HEK293 (cell line): ENCODE measurements around the gene UBL5.

Experiments
- CTCF ChIA-PET: fragments of 350-600 bp; formaldehyde crosslinking; extraction: SDS; loops from one replicate; lab custom pipeline; 2021; ENCODE audit warnings: antibody characterized with exemption; lab: Yijun Ruan, JAX
- POLR2A ChIA-PET: fragments of 300-600 bp; formaldehyde crosslinking; extraction: SDS; loops from one replicate; lab custom pipeline; 2020; ENCODE audit warnings: antibody characterized with exemption, inconsistent platforms; lab: Yijun Ruan, JAX
- H3K27ac ChIP-seq: fragments of 200-500 bp; sonication (Bioruptor generic); 2 replicates; pipeline ENCODE4 v1.5.1; 2014; ENCODE audit warnings: low read depth, low read length, control low read depth, inconsistent platforms; ENCODE audit errors: extremely low read depth
- H3K36me3 ChIP-seq, 2 experiments: fragments of 200-500 bp in 1 of 2; sonication (Bioruptor generic) in 1 of 2; 1 replicate in 1 of 2; 2 replicates in 1 of 2; pipeline ENCODE4 v1.5.1; 2014 to 2017; ENCODE audit warnings: inconsistent platforms in 2 of 2, low read length in 2 of 2; ENCODE audit not compliant: control insufficient read depth in 2 of 2, insufficient read depth in 1 of 2
- H3K4me1 ChIP-seq: fragments of 200-500 bp; sonication (Bioruptor generic); 2 replicates; pipeline ENCODE4 v1.5.1; 2014; ENCODE audit warnings: mild to moderate bottlenecking, low read length, inconsistent platforms; ENCODE audit not compliant: control insufficient read depth, insufficient read depth
- H3K4me3 ChIP-seq: 2 replicates; pipeline ENCODE4 v1.5.1; 2011; ENCODE audit warnings: low read depth, mild to moderate bottlenecking, control low read depth, low read length, moderate library complexity
- H3K9me3 ChIP-seq: fragments of 200-500 bp; sonication (Bioruptor generic); 2 replicates; pipeline ENCODE4 v1.5.1; 2014; ENCODE audit warnings: low read depth, low read length, inconsistent platforms; ENCODE audit not compliant: control insufficient read depth, insufficient read depth
- SALL2 ChIP-seq: fragments of 450-650 bp; formaldehyde crosslinking; IDR thresholded peaks from 2 replicates; pipeline ENCODE4 v1.5.0; 2017; ENCODE audit warnings: missing biosample characterization, mild to moderate bottlenecking, missing genetic modification characterization, borderline replicate concordance
- SETDB1 ChIP-seq: IDR thresholded peaks from one replicate; pipeline ENCODE4 v1.6.1; 2017; ENCODE audit warnings: mild to moderate bottlenecking, low read length, moderate library complexity, mixed read lengths; ENCODE audit not compliant: insufficient read length
- ZBTB7A ChIP-seq: fragments of 450-650 bp; formaldehyde crosslinking; IDR thresholded peaks from 2 replicates; pipeline ENCODE4 v1.5.1; 2016; ENCODE audit warnings: low read depth, missing biosample characterization, missing genetic modification characterization
- ZNF10 ChIP-seq: fragments of 450-650 bp; formaldehyde crosslinking; IDR thresholded peaks from 2 replicates; pipeline ENCODE4 v1.5.1; 2017; ENCODE audit warnings: missing biosample characterization, missing genetic modification characterization
- ZNF112 ChIP-seq: fragments of 450-650 bp; formaldehyde crosslinking; IDR thresholded peaks from 2 replicates; pipeline ENCODE4 v1.5.0; 2017; ENCODE audit warnings: missing biosample characterization, missing genetic modification characterization
- ZNF138 ChIP-seq: fragments of 450-650 bp; formaldehyde crosslinking; IDR thresholded peaks from 2 replicates; pipeline ENCODE4 v1.5.1; 2016; ENCODE audit warnings: missing biosample characterization, missing genetic modification characterization, borderline replicate concordance
- ZNF148 ChIP-seq: fragments of 450-650 bp; formaldehyde crosslinking; IDR thresholded peaks from 2 replicates; pipeline ENCODE4 v1.5.0; 2017; ENCODE audit warnings: missing biosample characterization, missing genetic modification characterization, borderline replicate concordance
- ZNF202 ChIP-seq: fragments of 450-650 bp; formaldehyde crosslinking; IDR thresholded peaks from 2 replicates; pipeline ENCODE4 v1.5.1; 2016; ENCODE audit warnings: missing biosample characterization, missing genetic modification characterization, borderline replicate concordance
- ZNF221 ChIP-seq: fragments of 450-650 bp; formaldehyde crosslinking; IDR thresholded peaks from 2 replicates; pipeline ENCODE4 v1.5.1; 2017; ENCODE audit warnings: missing biosample characterization, missing genetic modification characterization, borderline replicate concordance
- ZNF302 ChIP-seq: fragments of 450-650 bp; formaldehyde crosslinking; IDR thresholded peaks from 2 replicates; pipeline ENCODE4 v1.5.1; 2016; ENCODE audit warnings: missing biosample characterization, missing genetic modification characterization, low read depth
- ZNF366 ChIP-seq: fragments of 450-650 bp; formaldehyde crosslinking; conservative IDR thresholded peaks from 2 replicates; pipeline ENCODE4 v1.5.1; 2016; ENCODE audit warnings: missing biosample characterization, missing genetic modification characterization
- ZNF488 ChIP-seq: fragments of 450-650 bp; formaldehyde crosslinking; IDR thresholded peaks from 2 replicates; pipeline ENCODE4 v1.5.1; 2016; ENCODE audit warnings: missing biosample characterization, missing genetic modification characterization
- ZNF510 ChIP-seq: fragments of 450-650 bp; formaldehyde crosslinking; IDR thresholded peaks from 2 replicates; pipeline ENCODE4 v1.5.1; 2018; ENCODE audit warnings: mild to moderate bottlenecking, missing genetic modification characterization, missing biosample characterization; ENCODE audit not compliant: insufficient replicate concordance
- ZNF549 ChIP-seq: fragments of 450-650 bp; IDR thresholded peaks from 2 replicates; pipeline ENCODE4 v1.5.1; 2018; ENCODE audit warnings: missing biosample characterization, missing genetic modification characterization, mild to moderate bottlenecking, inconsistent platforms, moderate library complexity
- ZNF558 ChIP-seq: fragments of 450-650 bp; formaldehyde crosslinking; IDR thresholded peaks from 2 replicates; pipeline ENCODE4 v1.5.1; 2016; ENCODE audit warnings: missing biosample characterization, missing genetic modification characterization
- ZNF585B ChIP-seq: fragments of 450-650 bp; formaldehyde crosslinking; IDR thresholded peaks from 2 replicates; pipeline ENCODE4 v1.5.1; 2016; ENCODE audit warnings: missing biosample characterization, missing genetic modification characterization
- ZNF623 ChIP-seq: fragments of 450-650 bp; formaldehyde crosslinking; IDR thresholded peaks from 2 replicates; pipeline ENCODE4 v1.5.1; 2016; ENCODE audit warnings: missing biosample characterization, missing genetic modification characterization
- ZNF629 ChIP-seq: fragments of 450-650 bp; formaldehyde crosslinking; IDR thresholded peaks from 2 replicates; pipeline ENCODE4 v1.5.1; 2017; ENCODE audit warnings: missing biosample characterization, missing genetic modification characterization
- ZNF837 ChIP-seq: fragments of 450-650 bp; formaldehyde crosslinking; IDR thresholded peaks from 2 replicates; pipeline ENCODE4 v1.5.1; 2016; ENCODE audit warnings: missing biosample characterization, missing genetic modification characterization
- TF ChIP-seq, protein P1 (sequence below): fragments of 450-650 bp; formaldehyde crosslinking; IDR thresholded peaks from 2 replicates; pipeline ENCODE4 v1.5.1; 2016; ENCODE audit warnings: missing biosample characterization, missing genetic modification characterization
- TF ChIP-seq, protein P2 (sequence below): fragments of 450-650 bp; formaldehyde crosslinking; IDR thresholded peaks from 2 replicates; pipeline ENCODE4 v1.5.1; 2016; ENCODE audit warnings: missing biosample characterization, missing genetic modification characterization, borderline replicate concordance
- TF ChIP-seq, protein P3 (sequence below): fragments of 450-650 bp; formaldehyde crosslinking; IDR thresholded peaks from 2 replicates; pipeline ENCODE4 v1.5.1; 2016; ENCODE audit warnings: missing biosample characterization, missing genetic modification characterization

Gene UBL5

DNA sequence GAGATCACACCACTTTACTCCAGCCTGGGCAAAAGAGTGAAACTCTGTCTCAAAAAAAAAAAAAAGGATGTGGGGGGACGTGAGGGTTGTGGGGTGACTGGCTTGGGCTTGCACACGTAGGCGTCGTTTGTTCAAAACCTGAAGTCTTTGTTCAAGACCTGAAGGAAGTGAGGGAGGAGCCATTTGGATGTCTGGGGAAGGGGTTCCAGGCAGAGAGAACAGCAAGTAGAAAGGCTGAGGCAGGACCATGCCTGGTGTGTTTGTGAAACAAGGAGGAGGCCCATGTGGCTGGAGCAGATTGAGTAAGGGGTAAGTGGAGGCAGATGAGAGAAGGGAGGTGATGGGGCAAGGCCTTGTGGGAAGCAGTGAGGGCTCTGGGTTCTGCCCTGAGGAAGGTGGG, 35.2 kb downstream of the UBL5 start:
- no peak overlapping the region for H3K27ac ChIP-seq
- no peaks in the 10 kb centered on the region for H3K36me3 ChIP-seq
- TF ChIP-seq ZNF549 (tag by site-specific recombination) (no peak), ZNF138 (tag by site-specific recombination) (no peak), ZNF488 (tag by site-specific recombination) (no peak), ZNF10 (tag by site-specific recombination) (no peak), ZNF366 (no peak), ZNF148 (no peak)
- TF ChIP-seq, protein P1, sequence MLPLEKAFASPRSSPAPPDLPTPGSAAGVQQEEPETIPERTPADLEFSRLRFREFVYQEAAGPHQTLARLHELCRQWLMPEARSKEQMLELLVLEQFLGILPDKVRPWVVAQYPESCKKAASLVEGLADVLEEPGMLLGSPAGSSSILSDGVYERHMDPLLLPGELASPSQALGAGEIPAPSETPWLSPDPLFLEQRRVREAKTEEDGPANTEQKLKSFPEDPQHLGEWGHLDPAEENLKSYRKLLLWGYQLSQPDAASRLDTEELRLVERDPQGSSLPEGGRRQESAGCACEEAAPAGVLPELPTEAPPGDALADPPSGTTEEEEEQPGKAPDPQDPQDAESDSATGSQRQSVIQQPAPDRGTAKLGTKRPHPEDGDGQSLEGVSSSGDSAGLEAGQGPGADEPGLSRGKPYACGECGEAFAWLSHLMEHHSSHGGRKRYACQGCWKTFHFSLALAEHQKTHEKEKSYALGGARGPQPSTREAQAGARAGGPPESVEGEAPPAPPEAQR (tag by site-specific recombination): no peak
- TF ChIP-seq, protein P2, sequence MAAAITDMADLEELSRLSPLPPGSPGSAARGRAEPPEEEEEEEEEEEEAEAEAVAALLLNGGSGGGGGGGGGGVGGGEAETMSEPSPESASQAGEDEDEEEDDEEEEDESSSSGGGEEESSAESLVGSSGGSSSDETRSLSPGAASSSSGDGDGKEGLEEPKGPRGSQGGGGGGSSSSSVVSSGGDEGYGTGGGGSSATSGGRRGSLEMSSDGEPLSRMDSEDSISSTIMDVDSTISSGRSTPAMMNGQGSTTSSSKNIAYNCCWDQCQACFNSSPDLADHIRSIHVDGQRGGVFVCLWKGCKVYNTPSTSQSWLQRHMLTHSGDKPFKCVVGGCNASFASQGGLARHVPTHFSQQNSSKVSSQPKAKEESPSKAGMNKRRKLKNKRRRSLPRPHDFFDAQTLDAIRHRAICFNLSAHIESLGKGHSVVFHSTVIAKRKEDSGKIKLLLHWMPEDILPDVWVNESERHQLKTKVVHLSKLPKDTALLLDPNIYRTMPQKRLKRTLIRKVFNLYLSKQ (tag by site-specific recombination): no peak
- ChIA-PET POLR2A (interaction anchor here (0.9 kb wide), 1 partner anchor 13 kb away, joined by 3 read pairs; no protein-coding TSS in a partner anchor), CTCF (no interaction called here)
- no peaks in the 10 kb centered on the region for H3K4me1 ChIP-seq
- no peak overlapping the region for H3K4me3 ChIP-seq
- no peaks in the 10 kb centered on the region for H3K9me3 ChIP-seq

DNA sequence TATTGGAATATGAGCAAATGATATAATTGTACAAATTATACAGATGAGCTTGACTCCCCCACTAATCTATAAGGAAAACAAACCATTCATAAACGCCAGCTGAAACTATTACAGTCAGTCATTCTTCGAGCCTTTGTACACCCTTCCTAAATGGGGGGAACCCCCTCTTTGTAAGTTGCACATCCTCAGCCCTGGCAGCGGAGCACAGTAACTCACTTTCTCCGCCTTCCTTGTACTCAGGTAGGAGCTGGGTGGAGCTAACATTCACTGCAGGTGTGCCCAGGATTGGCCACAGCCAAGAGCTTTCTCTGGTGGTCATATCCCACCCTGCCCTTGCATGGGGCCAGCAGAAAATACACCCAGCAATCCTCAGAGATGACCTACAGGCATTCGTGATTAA, 36.0 kb downstream of the UBL5 start:
- H3K4me3 ChIP-seq: no peak overlapping the region
- TF ChIP-seq ZNF623 (no peak), ZBTB7A (tag by site-specific recombination) (no peak)
- no peaks in the 10 kb centered on the region for H3K36me3 ChIP-seq
- ChIA-PET POLR2A (interaction anchor here (0.7 kb wide), 1 partner anchor 29 kb away, joined by 3 read pairs; the partner anchor contains the start of gene PIN1), CTCF (interaction anchor here (0.9 kb wide), 1 partner anchor 17 kb away, joined by 3 read pairs; no protein-coding TSS in a partner anchor)
- no peaks in the 10 kb centered on the region for H3K4me1 ChIP-seq
- H3K27ac ChIP-seq: no peak overlapping the region
- no peaks in the 10 kb centered on the region for H3K9me3 ChIP-seq

GRCh38 chr19:9865732-9866501, 38.2 kb downstream of the UBL5 start:
- Histone ChIP-seq H3K4me3 (no peak overlapping the region), H3K36me3 (no peaks in the 10 kb centered on the region), H3K4me1 (no peaks in the 10 kb centered on the region), H3K9me3 (no peaks in the 10 kb centered on the region), H3K27ac (no peak overlapping the region)
- ChIA-PET POLR2A (no interaction called here), CTCF (interaction anchor here (1.1 kb wide), 1 partner anchor 65 kb away, joined by 3 read pairs; no protein-coding TSS in a partner anchor)
- TF ChIP-seq, protein P3, sequence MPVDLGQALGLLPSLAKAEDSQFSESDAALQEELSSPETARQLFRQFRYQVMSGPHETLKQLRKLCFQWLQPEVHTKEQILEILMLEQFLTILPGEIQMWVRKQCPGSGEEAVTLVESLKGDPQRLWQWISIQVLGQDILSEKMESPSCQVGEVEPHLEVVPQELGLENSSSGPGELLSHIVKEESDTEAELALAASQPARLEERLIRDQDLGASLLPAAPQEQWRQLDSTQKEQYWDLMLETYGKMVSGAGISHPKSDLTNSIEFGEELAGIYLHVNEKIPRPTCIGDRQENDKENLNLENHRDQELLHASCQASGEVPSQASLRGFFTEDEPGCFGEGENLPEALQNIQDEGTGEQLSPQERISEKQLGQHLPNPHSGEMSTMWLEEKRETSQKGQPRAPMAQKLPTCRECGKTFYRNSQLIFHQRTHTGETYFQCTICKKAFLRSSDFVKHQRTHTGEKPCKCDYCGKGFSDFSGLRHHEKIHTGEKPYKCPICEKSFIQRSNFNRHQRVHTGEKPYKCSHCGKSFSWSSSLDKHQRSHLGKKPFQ (tag by site-specific recombination): no peak
- no peak for TF ChIP-seq ZNF302 (tag by site-specific recombination)
- no peak for TF ChIP-seq SALL2 (tag by site-specific recombination)
- no peak for TF ChIP-seq ZNF510 (tag by site-specific recombination)
- no peak for TF ChIP-seq ZNF585B (tag by site-specific recombination)
- TF ChIP-seq ZNF112 (tag by site-specific recombination): no peak
- no peak for TF ChIP-seq ZNF558 (tag by site-specific recombination)
- TF ChIP-seq ZNF629 (tag by site-specific recombination): no peak
- TF ChIP-seq SETDB1: no peak
- no peak for TF ChIP-seq ZNF202 (tag by site-specific recombination)
- TF ChIP-seq ZNF837 (tag by site-specific recombination): no peak
- no peak for TF ChIP-seq ZNF221 (tag by site-specific recombination)
